ENCODE data around the gene ACADSB.

Gene ACADSB

DNA sequence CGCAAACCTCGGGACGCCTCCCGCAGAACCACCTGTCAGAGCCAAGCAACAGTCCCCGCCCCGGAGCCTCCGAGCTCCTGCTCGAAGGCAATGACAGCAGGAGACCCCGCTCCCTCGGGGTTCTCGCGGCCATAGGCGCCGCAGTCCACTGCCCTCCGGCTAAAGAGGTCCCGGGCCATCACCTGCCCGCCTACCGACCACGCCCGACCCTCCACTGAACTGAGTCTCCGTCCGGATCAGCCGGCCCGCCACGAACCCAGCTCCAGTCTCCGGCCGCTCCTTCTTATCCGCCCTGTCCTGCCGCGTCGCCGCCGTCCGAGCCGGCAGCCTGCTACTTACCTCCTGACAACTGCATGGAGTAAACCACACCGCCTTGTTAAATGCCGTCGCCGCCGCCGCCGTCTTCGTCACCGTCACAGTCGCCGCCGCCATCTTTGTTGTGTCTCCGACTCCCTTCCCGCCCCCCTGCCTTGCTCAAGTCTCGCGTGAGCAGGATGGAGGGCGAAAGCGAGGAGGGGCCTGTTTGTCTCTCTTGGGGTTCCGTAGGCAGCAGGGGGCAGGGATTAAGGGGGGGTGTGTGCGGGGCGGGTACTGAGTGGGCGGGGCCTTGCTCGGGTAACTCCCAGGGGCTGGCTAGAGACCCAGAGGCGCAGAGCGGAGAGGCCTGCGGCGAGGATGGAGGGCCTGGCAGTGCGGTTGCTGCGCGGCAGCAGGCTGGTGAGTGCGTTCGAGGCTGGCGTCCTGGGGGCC lies at the start of gene ACADSB, which contains the start of gene IKZF5:
ACADSB (plus strand) TSS at position 652 of the 750 bp plus-strand sequence; CDS start at position 676, 24 bp downstream.
IKZF5 (minus strand) TSS at position 441 of the 750 bp plus-strand sequence. CDS start 10,170 bp downstream, outside the sequence.
- peak within 1 kb of the TSS; percentile 97 for H3K27ac Mint-ChIP-seq
- H3K27me3 Mint-ChIP-seq (ENCODE audit: low read depth) = no peaks in the 10 kb centered on the region
- peak within 1 kb of the TSS; percentile 96 for H3K4me3 Mint-ChIP-seq
- H3K9me3 Mint-ChIP-seq = no peaks in the 10 kb centered on the region
- H3K4me1 Mint-ChIP-seq (ENCODE audit: low read depth) = peaks cover 24% of the 10 kb centered on the region
- H3K36me3 Mint-ChIP-seq (ENCODE audit: low read depth) = peaks cover 13% of the 10 kb centered on the region

- Mint-ChIP-seq H3K9me3 (peaks cover 18% of the 10 kb centered on the region), H3K27ac (no peak overlapping the region), H3K4me3 (no peak overlapping the region), H3K27me3 (ENCODE audit: low read depth) (peaks cover 5% of the 10 kb centered on the region), H3K4me1 (ENCODE audit: low read depth) (no peaks in the 10 kb centered on the region), H3K36me3 (ENCODE audit: low read depth) (no peaks in the 10 kb centered on the region)
Observed at GRCh38 chr10:122962405-122962804, 46.4 kb upstream of the ACADSB start.

DNA sequence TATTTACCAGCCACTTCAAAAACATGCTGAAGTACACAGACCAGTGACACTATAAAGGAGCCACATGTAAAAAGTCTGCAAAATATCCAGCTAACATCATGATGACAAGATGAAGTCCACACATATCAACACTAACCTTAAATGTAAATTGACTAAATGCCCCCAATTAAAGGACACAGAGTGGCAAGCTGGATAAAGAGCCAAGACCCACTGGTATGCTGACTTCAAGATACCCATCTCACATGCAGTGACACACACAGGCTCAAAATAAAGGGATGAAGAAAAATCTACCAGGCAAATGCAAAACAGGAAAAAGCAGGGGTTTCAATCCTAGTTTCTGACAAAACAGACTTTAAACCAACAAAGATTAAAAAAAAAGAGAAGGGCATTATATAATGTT lies 41.9 kb upstream of the ACADSB start:
- Mint-ChIP-seq H3K27me3 (ENCODE audit: low read depth) (peaks cover 13% of the 10 kb centered on the region), H3K27ac (no peak overlapping the region), H3K4me3 (no peak overlapping the region), H3K9me3 (peaks cover 30% of the 10 kb centered on the region), H3K36me3 (ENCODE audit: low read depth) (no peaks in the 10 kb centered on the region), H3K4me1 (ENCODE audit: low read depth) (no peaks in the 10 kb centered on the region)

- H3K27me3 Mint-ChIP-seq (ENCODE audit: low read depth) = peaks cover 17% of the 10 kb centered on the region
- no peak overlapping the region for H3K27ac Mint-ChIP-seq
- no peaks in the 10 kb centered on the region for H3K4me1 Mint-ChIP-seq (ENCODE audit: low read depth)
- H3K36me3 Mint-ChIP-seq (ENCODE audit: low read depth) = no peaks in the 10 kb centered on the region
- H3K4me3 Mint-ChIP-seq = no peak overlapping the region
- peaks cover 30% of the 10 kb centered on the region for H3K9me3 Mint-ChIP-seq
Observed at GRCh38 chr10:122968698-122969097, 40.1 kb upstream of the ACADSB start.

DNA sequence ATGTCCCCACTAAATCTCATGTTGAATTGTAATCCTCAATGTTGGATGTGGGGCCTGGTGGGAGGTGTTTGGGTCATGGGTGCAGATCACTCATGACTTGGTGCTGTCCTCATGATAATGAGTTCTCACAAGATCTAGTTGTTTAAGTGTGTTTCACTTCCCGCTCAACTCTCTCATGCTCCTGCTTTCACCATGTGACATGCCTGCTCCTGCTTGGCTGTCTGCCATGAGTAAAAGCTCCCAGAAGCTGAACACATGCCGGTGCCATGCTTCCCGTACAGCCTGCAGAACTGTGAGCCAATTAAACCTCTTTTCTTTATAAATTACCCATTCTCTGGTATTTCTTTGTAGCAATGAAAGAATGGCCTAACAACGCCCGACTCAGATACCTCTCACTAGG lies 34.8 kb upstream of the ACADSB start:
- no peak overlapping the region for H3K27ac Mint-ChIP-seq
- no peaks in the 10 kb centered on the region for H3K4me1 Mint-ChIP-seq (ENCODE audit: low read depth)
- H3K27me3 Mint-ChIP-seq (ENCODE audit: low read depth) = peaks cover 20% of the 10 kb centered on the region
- H3K36me3 Mint-ChIP-seq (ENCODE audit: low read depth) = no peaks in the 10 kb centered on the region
- peaks cover under 1% of the 10 kb centered on the region for H3K9me3 Mint-ChIP-seq
- H3K4me3 Mint-ChIP-seq = no peak overlapping the region

DNA sequence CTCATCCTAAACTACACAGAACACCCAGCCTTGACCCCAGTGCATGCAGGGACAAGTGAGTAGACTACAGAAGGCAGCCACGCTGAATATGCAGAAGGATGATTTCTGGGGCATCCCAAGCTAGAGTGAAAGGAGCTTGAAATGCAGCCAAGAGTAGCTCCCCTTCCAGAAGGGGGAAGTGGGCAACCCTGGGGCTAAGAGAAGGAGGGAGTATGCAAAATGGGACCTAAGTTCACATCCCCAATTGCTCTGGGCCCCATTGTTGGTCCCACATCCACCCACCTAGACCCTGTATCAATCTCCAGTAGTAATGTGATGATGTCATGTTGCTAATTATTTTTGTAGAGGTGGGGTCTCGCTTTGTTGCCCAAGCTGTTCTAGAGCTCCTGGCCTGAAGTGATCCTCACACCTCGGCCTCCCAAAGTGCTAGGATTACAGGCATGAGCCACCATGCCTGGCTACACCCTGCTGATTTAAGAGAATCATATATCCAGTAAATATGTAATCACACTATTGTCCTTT lies 34.2 kb upstream of the ACADSB start:
- H3K27me3 Mint-ChIP-seq (ENCODE audit: low read depth) = peaks cover 20% of the 10 kb centered on the region
- H3K27ac Mint-ChIP-seq = no peak overlapping the region
- H3K9me3 Mint-ChIP-seq = no peaks in the 10 kb centered on the region
- H3K36me3 Mint-ChIP-seq (ENCODE audit: low read depth) = no peaks in the 10 kb centered on the region
- H3K4me1 Mint-ChIP-seq (ENCODE audit: low read depth) = no peaks in the 10 kb centered on the region
- no peak overlapping the region for H3K4me3 Mint-ChIP-seq

- Mint-ChIP-seq H3K9me3 (no peaks in the 10 kb centered on the region), H3K4me1 (ENCODE audit: low read depth) (peaks cover 18% of the 10 kb centered on the region), H3K27ac (peak within 1 kb of the TSS; percentile 98), H3K4me3 (peak within 1 kb of the TSS; percentile 90), H3K36me3 (ENCODE audit: low read depth) (no peaks in the 10 kb centered on the region), H3K27me3 (ENCODE audit: low read depth) (peaks cover 6% of the 10 kb centered on the region)
Observed at GRCh38 chr10:122980209-122981065, 28.4 kb upstream of the ACADSB start, which contains the start of gene PSTK. PSTK (plus strand) TSS chr10:122980401; CDS start chr10:122980480, 79 bp downstream.

DNA sequence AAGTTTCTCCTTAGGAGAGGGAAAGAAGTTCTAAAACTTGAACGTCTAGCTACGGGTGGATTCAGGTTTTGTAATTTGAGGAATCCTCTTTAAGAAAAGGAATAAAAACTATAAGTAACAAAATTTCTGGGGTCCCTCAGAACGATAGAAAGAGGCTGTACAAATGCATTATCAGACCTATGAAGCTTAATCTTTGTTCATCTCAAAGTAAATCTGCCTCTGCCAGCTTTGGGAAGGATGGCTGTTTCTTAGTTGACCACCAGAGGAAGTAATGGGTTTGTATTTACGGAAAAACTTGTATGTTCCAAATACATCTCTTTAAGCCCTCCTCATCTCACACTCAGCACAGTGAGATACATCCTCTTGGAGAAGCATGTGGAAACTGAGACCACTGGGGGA lies 27.7 kb upstream of the ACADSB start:
- H3K27me3 Mint-ChIP-seq (ENCODE audit: low read depth) = peaks cover 6% of the 10 kb centered on the region
- H3K4me3 Mint-ChIP-seq = peak overlapping the region; percentile 90
- H3K4me1 Mint-ChIP-seq (ENCODE audit: low read depth) = peaks cover 18% of the 10 kb centered on the region
- H3K36me3 Mint-ChIP-seq (ENCODE audit: low read depth) = no peaks in the 10 kb centered on the region
- H3K9me3 Mint-ChIP-seq = no peaks in the 10 kb centered on the region
- H3K27ac Mint-ChIP-seq = peak overlapping the region; percentile 86

DNA sequence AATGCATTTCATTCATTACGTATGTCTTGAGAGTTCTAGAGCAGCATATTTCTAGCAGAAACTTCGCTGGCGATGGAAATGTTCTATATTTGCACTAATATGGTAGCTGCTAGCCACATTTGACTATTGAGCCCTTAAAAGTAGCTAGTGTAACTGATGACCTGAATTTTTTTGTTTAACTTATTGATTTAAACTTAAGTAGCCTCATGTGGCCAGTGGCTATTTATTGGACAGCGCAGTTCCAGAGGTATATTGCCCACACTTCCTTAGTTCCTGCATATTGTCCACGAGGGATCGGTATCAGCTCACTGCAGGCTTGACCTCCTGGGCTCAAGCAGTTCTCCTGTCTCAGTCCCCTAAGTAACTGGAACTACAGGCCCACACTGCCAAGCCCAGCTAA lies 24.9 kb upstream of the ACADSB start:
- peaks cover 18% of the 10 kb centered on the region for H3K4me1 Mint-ChIP-seq (ENCODE audit: low read depth)
- H3K27ac Mint-ChIP-seq = no peak overlapping the region
- H3K4me3 Mint-ChIP-seq = no peak overlapping the region
- no peaks in the 10 kb centered on the region for H3K9me3 Mint-ChIP-seq
- H3K27me3 Mint-ChIP-seq (ENCODE audit: low read depth) = no peaks in the 10 kb centered on the region
- H3K36me3 Mint-ChIP-seq (ENCODE audit: low read depth) = no peaks in the 10 kb centered on the region

DNA sequence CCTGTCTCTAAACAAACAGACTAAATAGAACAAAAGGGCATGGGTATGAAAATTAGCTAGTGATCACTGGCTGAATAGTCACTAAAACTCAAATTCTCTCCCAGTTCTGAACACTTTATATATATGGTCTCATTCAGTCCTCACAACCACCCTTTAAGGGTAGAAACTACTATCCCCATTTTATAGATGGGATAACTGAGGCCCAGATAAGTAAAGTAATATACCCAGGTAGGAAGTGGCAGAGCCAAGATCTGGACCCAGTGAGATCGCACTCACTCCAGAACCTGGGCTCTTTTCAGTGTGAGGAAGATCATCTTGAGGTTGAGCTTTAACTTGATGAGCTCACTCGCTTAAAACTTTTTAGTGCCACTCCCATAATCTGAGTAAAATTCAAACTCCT lies 24.1 kb upstream of the ACADSB start:
- H3K4me1 Mint-ChIP-seq (ENCODE audit: low read depth) = peaks cover 17% of the 10 kb centered on the region
- H3K27ac Mint-ChIP-seq = no peak overlapping the region
- no peaks in the 10 kb centered on the region for H3K9me3 Mint-ChIP-seq
- H3K36me3 Mint-ChIP-seq (ENCODE audit: low read depth) = no peaks in the 10 kb centered on the region
- H3K4me3 Mint-ChIP-seq = no peak overlapping the region
- no peaks in the 10 kb centered on the region for H3K27me3 Mint-ChIP-seq (ENCODE audit: low read depth)

DNA sequence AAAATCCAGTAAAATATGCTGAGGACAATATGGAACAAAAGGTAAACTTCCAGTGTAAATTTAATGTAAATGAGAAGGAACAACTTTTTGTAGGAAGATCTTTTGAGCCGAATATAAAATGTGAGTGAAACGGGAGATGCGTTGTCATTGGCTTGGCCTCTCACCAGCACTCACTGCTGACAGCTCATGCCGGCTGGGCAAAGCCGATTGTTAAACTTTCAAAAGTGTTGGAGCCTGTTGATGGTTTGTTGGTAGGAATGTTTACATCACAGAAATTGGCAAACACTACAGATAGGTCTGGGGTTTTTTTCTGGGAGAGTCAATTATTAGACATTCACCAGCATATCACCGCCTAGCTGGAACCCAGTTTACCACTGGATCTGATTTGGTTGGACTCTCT lies 22.5 kb upstream of the ACADSB start:
- H3K36me3 Mint-ChIP-seq (ENCODE audit: low read depth) = peaks cover 1% of the 10 kb centered on the region
- no peaks in the 10 kb centered on the region for H3K9me3 Mint-ChIP-seq

GRCh38 chr10:122988501-122988900 lies 20.3 kb upstream of the ACADSB start:
- H3K9me3 Mint-ChIP-seq = no peaks in the 10 kb centered on the region
- no peaks in the 10 kb centered on the region for H3K27me3 Mint-ChIP-seq (ENCODE audit: low read depth)
- no peak overlapping the region for H3K4me3 Mint-ChIP-seq
- H3K4me1 Mint-ChIP-seq (ENCODE audit: low read depth) = no peaks in the 10 kb centered on the region
- peaks cover 1% of the 10 kb centered on the region for H3K36me3 Mint-ChIP-seq (ENCODE audit: low read depth)
- H3K27ac Mint-ChIP-seq = no peak overlapping the region

More for the DNA sequence above, 22.5 kb upstream of the ACADSB start:
- Mint-ChIP-seq H3K4me3 (no peak overlapping the region), H3K27me3 (ENCODE audit: low read depth) (no peaks in the 10 kb centered on the region), H3K4me1 (ENCODE audit: low read depth) (peaks cover 4% of the 10 kb centered on the region), H3K27ac (no peak overlapping the region)

- Mint-ChIP-seq H3K36me3 (ENCODE audit: low read depth) (peaks cover 7% of the 10 kb centered on the region), H3K9me3 (no peaks in the 10 kb centered on the region), H3K4me3 (no peak overlapping the region), H3K4me1 (ENCODE audit: low read depth) (no peaks in the 10 kb centered on the region), H3K27ac (no peak overlapping the region), H3K27me3 (ENCODE audit: low read depth) (no peaks in the 10 kb centered on the region)
Observed at GRCh38 chr10:122990278-122990677, 18.5 kb upstream of the ACADSB start.

DNA sequence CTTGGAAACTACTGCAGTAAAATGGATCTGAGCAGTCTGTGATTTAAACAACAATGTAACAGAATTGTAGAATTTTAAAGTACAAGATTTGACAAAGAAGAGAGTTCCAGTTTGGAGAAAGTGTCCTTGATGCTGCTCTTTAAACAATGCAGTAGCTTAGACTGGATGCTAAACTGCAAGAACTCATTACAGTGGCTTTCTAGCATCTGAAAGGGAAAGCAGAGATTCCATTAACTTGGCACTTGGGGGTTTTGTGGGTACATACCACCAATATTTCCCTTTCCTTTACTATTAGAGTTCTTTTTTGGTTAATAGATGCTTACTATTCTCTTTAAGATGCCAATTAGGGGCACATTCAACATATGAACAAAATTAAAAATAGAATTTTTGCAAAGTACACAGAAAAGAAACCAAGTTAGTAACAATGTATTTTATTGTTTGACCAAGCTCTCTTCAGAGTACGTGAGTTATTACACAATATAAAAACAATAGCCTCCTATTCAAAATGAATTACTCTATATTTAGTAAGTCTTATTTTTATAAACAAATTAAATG lies 16.7 kb upstream of the ACADSB start:
- peaks cover 12% of the 10 kb centered on the region for H3K36me3 Mint-ChIP-seq (ENCODE audit: low read depth)
- no peaks in the 10 kb centered on the region for H3K9me3 Mint-ChIP-seq
- H3K4me3 Mint-ChIP-seq = no peak overlapping the region
- H3K27me3 Mint-ChIP-seq (ENCODE audit: low read depth) = no peaks in the 10 kb centered on the region
- H3K4me1 Mint-ChIP-seq (ENCODE audit: low read depth) = no peaks in the 10 kb centered on the region
- H3K27ac Mint-ChIP-seq = no peak overlapping the region

All from T-helper 1 cell treated with Interleukin-12 subunit alpha and Interleukin-12 subunit beta and Interleukin-4 antibody, amounts not matched to agents 30 μg/mL and 1 μg/mL, for 36 hours (primary cell).